Liver (tissue), 9 donors: ENCODE measurements around the gene SELENOO. TPM values are rescaled to one million over a fixed set of nuclear protein-coding genes. Genes with fewer than 3 reads are reported as not detected.

Experiments
- DNase-seq: peaks from one replicate; pipeline ENCODE4 v3.0.0-alpha.2; 2017; ENCODE audit warnings: low spot score
- H3K27ac ChIP-seq, 2 donors: one replicate each; pipeline ENCODE4 v1.7.0; 2013; ENCODE audit warnings: inconsistent platforms in 2 of 2, low read length in 2 of 2, control low read depth in 1 of 2, low read depth in 1 of 2, mild to moderate bottlenecking in 1 of 2
- H3K27me3 ChIP-seq, 4 donors: one replicate each; pipeline versions ENCODE4 v1.6.1 to v1.7.0; 2013; ENCODE audit warnings: low read length in 3 of 4, inconsistent platforms in 1 of 4, mild to moderate bottlenecking in 1 of 4, moderate library complexity in 1 of 4; ENCODE audit not compliant: control insufficient read depth in 4 of 4, insufficient read depth in 4 of 4
- H3K36me3 ChIP-seq, 4 donors: one replicate each; pipeline versions ENCODE4 v1.6.1 to v1.7.0; 2013; ENCODE audit warnings: low read length in 3 of 4, mild to moderate bottlenecking in 3 of 4, low read depth in 1 of 4, moderate library complexity in 1 of 4; ENCODE audit not compliant: control insufficient read depth in 4 of 4, insufficient read depth in 3 of 4
- H3K4me1 ChIP-seq, 4 donors: one replicate each; pipeline versions ENCODE4 v1.6.1 to v1.7.0; 2013; ENCODE audit warnings: low read length in 3 of 4, mild to moderate bottlenecking in 3 of 4, moderate library complexity in 1 of 4; ENCODE audit not compliant: control insufficient read depth in 4 of 4, insufficient read depth in 4 of 4
- H3K4me3 ChIP-seq, 3 donors: one replicate each; pipeline versions ENCODE4 v1.6.1 to v1.7.0; 2013; ENCODE audit warnings: low read length in 3 of 3, control low read depth in 1 of 3, low read depth in 1 of 3, mild to moderate bottlenecking in 1 of 3
- H3K9ac ChIP-seq, 2 donors: one replicate each; pipeline ENCODE4 v1.7.0; 2013; ENCODE audit warnings: low read length in 2 of 2, mild to moderate bottlenecking in 2 of 2, moderate library complexity in 2 of 2, control low read depth in 1 of 2, low read depth in 1 of 2
- H3K9me3 ChIP-seq, 4 donors: one replicate each; pipeline versions ENCODE4 v1.6.1 to v1.7.0; 2013; ENCODE audit warnings: low read length in 3 of 4; ENCODE audit not compliant: control insufficient read depth in 4 of 4
- EGR1 ChIP-seq, 2 donors: IDR thresholded peaks; 2 replicates each; pipeline ENCODE4 v1.6.1; 2016 to 2018; ENCODE audit warnings: antibody characterized with exemption in 2 of 2, low read depth in 2 of 2
- FOXA1 ChIP-seq: IDR thresholded peaks from 2 replicates; pipeline ENCODE4 v1.6.1; 2016; ENCODE audit warnings: antibody characterized with exemption
- FOXA2 ChIP-seq: IDR thresholded peaks from 2 replicates; pipeline ENCODE4 v1.6.1; 2016; ENCODE audit warnings: antibody characterized with exemption
- GABPA ChIP-seq, 2 donors: IDR thresholded peaks in 1 of 2; conservative IDR thresholded peaks in 1 of 2; 2 replicates each; pipeline ENCODE4 v1.6.1; 2016; ENCODE audit warnings: antibody characterized with exemption in 2 of 2, mild to moderate bottlenecking in 1 of 2, moderate library complexity in 1 of 2
- HNF4A ChIP-seq, 2 donors: conservative IDR thresholded peaks; 2 replicates each; pipeline ENCODE4 v1.6.1; 2016; ENCODE audit warnings: antibody characterized with exemption in 2 of 2, mild to moderate bottlenecking in 2 of 2
- HNF4G ChIP-seq: IDR thresholded peaks from 2 replicates; pipeline ENCODE4 v1.6.1; 2016; ENCODE audit warnings: antibody characterized with exemption
- JUND ChIP-seq, 2 donors: IDR thresholded peaks; 2 replicates each; pipeline ENCODE4 v1.6.1; 2016; ENCODE audit warnings: antibody characterized with exemption in 2 of 2
- NR2F2 ChIP-seq: IDR thresholded peaks from 2 replicates; pipeline ENCODE4 v1.6.1; 2016; ENCODE audit warnings: antibody characterized with exemption
- RAD21 ChIP-seq, 2 donors: IDR thresholded peaks; 2 replicates each; pipeline ENCODE4 v1.6.1; 2016; ENCODE audit warnings: antibody characterized with exemption in 2 of 2, mild to moderate bottlenecking in 2 of 2
- RXRA ChIP-seq, 2 donors: IDR thresholded peaks; 2 replicates each; pipeline ENCODE4 v1.6.1; 2017 to 2018; ENCODE audit warnings: antibody characterized with exemption in 2 of 2, mild to moderate bottlenecking in 1 of 2
- SP1 ChIP-seq: IDR thresholded peaks from 2 replicates; pipeline ENCODE4 v1.6.1; 2018; ENCODE audit warnings: antibody characterized with exemption, mild to moderate bottlenecking
- TAF1 ChIP-seq: conservative IDR thresholded peaks from 2 replicates; pipeline ENCODE4 v1.6.1; 2016; ENCODE audit warnings: antibody characterized with exemption, mild to moderate bottlenecking
- YY1 ChIP-seq: IDR thresholded peaks from 2 replicates; pipeline ENCODE4 v1.6.1; 2016; ENCODE audit warnings: antibody characterized with exemption, mild to moderate bottlenecking
- whole genome bisulfite sequencing: extraction: QIAGEN DNeasy Blood & Tissue Kit; methylation state at CpG from one replicate; pipeline ENCODE4 v1.1.7; 2013; 5-methylcytosine and 5-hydroxymethylcytosine counted together
- polyA plus RNA-seq, 2 donors: library from polyadenylated mRNA; stranded (reverse) in 1 of 2; unstranded in 1 of 2; fragments of 200-250 nt in 1 of 2; fragments of >200 nt in 1 of 2; fragmentation: Nextera tagmentation in 1 of 2; extraction: Ambion mirVana in 1 of 2; gene quantifications; one replicate each; pipeline versions ENCODE4 v1.2.1 to v1.2.3, GENCODE V29; 2013 to 2015
- total RNA-seq, 2 donors: library from RNA; depleted of rRNA; stranded (reverse); fragments of >200 nt; gene quantifications; one replicate each; pipeline ENCODE4 v1.2.3, GENCODE V29; 2014
- TF ChIP-seq, protein P1 (sequence below): fragments of 150-350 bp; IDR thresholded peaks from 2 replicates; pipeline ENCODE4 v1.5.1; 2017; ENCODE audit warnings: improper control_type of control experiment, low read depth, low read length; ENCODE audit not compliant: missing input control
- TF ChIP-seq, protein P2 (sequence below): IDR thresholded peaks from 2 replicates; pipeline ENCODE4 v1.6.1; 2016; ENCODE audit warnings: antibody characterized with exemption
- TF ChIP-seq, protein P3 (sequence below): IDR thresholded peaks from 2 replicates; pipeline ENCODE4 v1.6.1; 2016; ENCODE audit warnings: antibody characterized with exemption
- TF ChIP-seq, protein P4 (sequence below): IDR thresholded peaks from 2 replicates; pipeline ENCODE4 v1.6.1; 2016; ENCODE audit warnings: antibody characterized with exemption
- TF ChIP-seq, protein P5 (sequence below): IDR thresholded peaks from 2 replicates; pipeline ENCODE4 v1.6.1; 2016; ENCODE audit warnings: antibody characterized with exemption, mild to moderate bottlenecking
- donor health status: healthy.
- donor health status: healthy.
- donor health status: healthy.
- donor health status: healthy.
- donor health status: healthy.

SELENOO gene
- total and polyA plus RNA-seq, 4 donors, result 16.4 to 59.2 (median 42.2) TPM

DNA sequence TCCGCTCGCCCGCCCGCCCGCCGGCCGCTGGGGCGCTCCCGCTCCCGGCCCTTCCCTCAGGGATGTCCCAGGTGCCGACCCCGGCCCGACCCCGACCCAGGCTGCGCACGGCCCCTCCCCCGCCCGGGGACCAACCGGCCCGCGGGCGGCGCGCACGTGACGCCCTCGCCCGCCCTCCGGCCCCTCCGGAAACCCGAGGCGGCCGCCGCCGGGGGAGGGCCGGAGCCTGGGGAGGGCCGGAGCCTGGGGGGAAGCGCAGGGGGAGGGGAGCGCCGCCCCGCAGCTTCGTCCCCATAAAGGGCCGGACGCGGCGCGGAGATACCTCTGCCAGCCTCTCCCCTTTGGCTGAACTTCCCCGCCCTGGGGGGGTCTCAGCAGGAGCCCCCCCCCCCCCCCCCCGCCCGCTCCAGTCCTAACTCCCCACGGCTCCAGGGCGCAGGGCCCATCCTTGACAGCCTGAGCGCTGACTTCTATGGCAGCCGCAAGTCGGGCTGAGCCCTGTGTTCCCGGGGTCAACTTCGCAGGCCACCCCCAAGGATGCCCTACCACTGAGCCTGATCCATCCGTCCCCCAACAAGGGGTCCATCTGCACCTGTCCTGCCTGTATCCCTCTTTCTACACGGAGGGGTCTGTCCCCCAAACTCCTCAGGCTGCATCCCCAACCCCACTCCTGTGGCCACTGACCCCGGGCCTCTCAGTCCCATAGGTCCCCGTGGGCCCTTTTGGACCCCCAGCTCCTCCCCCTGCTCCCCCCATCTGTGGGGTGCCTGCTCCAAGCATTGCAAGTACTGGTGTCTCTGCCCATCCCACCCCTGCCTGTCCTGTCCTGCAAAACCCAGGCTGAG lies 61.0 kb downstream of the SELENOO start, which contains the start of gene MAPK12:
MAPK12 (minus strand) TSS at position 69 of the 845 bp plus-strand sequence. CDS start 174 bp downstream, outside the sequence.
- Histone ChIP-seq H3K4me1 (peaks cover 16 to 35% (median 29%) of the 10 kb centered on the region in 4 donors), H3K9ac (no peak within 1 kb of the TSS), H3K27me3 (no peaks in the 10 kb centered on the region), H3K27ac (no peak within 1 kb of the TSS), H3K36me3 (no peaks in the 10 kb centered on the region), H3K4me3 (peak within 1 kb of the TSS in 1 of 3 donors; percentile 59), H3K9me3 (no peaks in the 10 kb centered on the region)
- no peak for DNase-seq
- WGBS, result 4% methylated on average over 61 of the region's 61 CpGs
- TF ChIP-seq FOXA2 (no peak), NR2F2 (no peak)
- TF ChIP-seq, protein P1, sequence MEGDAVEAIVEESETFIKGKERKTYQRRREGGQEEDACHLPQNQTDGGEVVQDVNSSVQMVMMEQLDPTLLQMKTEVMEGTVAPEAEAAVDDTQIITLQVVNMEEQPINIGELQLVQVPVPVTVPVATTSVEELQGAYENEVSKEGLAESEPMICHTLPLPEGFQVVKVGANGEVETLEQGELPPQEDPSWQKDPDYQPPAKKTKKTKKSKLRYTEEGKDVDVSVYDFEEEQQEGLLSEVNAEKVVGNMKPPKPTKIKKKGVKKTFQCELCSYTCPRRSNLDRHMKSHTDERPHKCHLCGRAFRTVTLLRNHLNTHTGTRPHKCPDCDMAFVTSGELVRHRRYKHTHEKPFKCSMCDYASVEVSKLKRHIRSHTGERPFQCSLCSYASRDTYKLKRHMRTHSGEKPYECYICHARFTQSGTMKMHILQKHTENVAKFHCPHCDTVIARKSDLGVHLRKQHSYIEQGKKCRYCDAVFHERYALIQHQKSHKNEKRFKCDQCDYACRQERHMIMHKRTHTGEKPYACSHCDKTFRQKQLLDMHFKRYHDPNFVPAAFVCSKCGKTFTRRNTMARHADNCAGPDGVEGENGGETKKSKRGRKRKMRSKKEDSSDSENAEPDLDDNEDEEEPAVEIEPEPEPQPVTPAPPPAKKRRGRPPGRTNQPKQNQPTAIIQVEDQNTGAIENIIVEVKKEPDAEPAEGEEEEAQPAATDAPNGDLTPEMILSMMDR, result no peak
- TF ChIP-seq, protein P2, sequence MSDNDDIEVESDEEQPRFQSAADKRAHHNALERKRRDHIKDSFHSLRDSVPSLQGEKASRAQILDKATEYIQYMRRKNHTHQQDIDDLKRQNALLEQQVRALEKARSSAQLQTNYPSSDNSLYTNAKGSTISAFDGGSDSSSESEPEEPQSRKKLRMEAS, result no peak

DNA sequence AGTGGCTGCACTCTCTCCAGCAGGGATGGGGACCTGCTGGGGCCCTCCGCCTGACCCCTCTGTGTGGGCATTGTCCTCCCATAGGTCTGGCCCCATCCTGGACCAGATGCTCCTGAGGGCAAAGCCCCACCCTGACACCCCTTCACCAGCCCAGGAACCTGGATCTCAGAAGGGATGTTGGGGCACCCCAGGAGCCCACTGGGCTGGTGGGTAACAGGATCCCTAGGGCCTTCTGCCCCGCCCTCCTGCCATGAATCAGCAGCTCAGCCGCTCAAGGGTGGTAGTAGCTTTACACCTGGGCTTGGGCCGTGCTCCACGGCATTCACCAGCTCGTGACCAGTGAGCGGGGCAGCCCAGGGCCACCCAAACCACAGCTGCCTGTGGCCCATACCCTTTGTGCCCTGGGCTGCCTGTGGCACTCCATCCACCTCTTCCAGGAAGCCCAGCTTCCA lies 61.7 kb downstream of the SELENOO start:
- WGBS, result 73% methylated on average over 7 of the region's 7 CpGs
- no peaks in the 10 kb centered on the region for H3K27me3 ChIP-seq
- H3K27ac ChIP-seq, result no peak overlapping the region
- no peak for DNase-seq
- H3K36me3 ChIP-seq, result no peaks in the 10 kb centered on the region
- no peak overlapping the region for H3K4me3 ChIP-seq
- H3K9me3 ChIP-seq, result no peaks in the 10 kb centered on the region
- H3K4me1 ChIP-seq, result peaks cover 15 to 35% (median 29%) of the 10 kb centered on the region in 4 donors
- TF ChIP-seq, protein P3, sequence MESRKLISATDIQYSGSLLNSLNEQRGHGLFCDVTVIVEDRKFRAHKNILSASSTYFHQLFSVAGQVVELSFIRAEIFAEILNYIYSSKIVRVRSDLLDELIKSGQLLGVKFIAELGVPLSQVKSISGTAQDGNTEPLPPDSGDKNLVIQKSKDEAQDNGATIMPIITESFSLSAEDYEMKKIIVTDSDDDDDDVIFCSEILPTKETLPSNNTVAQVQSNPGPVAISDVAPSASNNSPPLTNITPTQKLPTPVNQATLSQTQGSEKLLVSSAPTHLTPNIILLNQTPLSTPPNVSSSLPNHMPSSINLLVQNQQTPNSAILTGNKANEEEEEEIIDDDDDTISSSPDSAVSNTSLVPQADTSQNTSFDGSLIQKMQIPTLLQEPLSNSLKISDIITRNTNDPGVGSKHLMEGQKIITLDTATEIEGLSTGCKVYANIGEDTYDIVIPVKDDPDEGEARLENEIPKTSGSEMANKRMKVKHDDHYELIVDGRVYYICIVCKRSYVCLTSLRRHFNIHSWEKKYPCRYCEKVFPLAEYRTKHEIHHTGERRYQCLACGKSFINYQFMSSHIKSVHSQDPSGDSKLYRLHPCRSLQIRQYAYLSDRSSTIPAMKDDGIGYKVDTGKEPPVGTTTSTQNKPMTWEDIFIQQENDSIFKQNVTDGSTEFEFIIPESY, result no peak
- no peak for TF ChIP-seq HNF4A (conservative IDR thresholded peaks at IDR 0.05)
- TF ChIP-seq HNF4G, result no peak
- no peak for TF ChIP-seq FOXA2
- TF ChIP-seq, protein P4, sequence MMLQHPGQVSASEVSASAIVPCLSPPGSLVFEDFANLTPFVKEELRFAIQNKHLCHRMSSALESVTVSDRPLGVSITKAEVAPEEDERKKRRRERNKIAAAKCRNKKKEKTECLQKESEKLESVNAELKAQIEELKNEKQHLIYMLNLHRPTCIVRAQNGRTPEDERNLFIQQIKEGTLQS, result no peak
- TF ChIP-seq RXRA (IDR thresholded peaks at IDR 0.05), result no peak
- TF ChIP-seq, protein P1, result no peak
- no peak for TF ChIP-seq SP1
- no peak for TF ChIP-seq EGR1 (IDR thresholded peaks at IDR 0.05; ENCODE audit: low read depth in 2 of 2)
- no peak for TF ChIP-seq YY1
- TF ChIP-seq, protein P2, result no peak
- TF ChIP-seq FOXA1, result no peak
- no peak for TF ChIP-seq RAD21 (IDR thresholded peaks at IDR 0.05)
- TF ChIP-seq, protein P5, sequence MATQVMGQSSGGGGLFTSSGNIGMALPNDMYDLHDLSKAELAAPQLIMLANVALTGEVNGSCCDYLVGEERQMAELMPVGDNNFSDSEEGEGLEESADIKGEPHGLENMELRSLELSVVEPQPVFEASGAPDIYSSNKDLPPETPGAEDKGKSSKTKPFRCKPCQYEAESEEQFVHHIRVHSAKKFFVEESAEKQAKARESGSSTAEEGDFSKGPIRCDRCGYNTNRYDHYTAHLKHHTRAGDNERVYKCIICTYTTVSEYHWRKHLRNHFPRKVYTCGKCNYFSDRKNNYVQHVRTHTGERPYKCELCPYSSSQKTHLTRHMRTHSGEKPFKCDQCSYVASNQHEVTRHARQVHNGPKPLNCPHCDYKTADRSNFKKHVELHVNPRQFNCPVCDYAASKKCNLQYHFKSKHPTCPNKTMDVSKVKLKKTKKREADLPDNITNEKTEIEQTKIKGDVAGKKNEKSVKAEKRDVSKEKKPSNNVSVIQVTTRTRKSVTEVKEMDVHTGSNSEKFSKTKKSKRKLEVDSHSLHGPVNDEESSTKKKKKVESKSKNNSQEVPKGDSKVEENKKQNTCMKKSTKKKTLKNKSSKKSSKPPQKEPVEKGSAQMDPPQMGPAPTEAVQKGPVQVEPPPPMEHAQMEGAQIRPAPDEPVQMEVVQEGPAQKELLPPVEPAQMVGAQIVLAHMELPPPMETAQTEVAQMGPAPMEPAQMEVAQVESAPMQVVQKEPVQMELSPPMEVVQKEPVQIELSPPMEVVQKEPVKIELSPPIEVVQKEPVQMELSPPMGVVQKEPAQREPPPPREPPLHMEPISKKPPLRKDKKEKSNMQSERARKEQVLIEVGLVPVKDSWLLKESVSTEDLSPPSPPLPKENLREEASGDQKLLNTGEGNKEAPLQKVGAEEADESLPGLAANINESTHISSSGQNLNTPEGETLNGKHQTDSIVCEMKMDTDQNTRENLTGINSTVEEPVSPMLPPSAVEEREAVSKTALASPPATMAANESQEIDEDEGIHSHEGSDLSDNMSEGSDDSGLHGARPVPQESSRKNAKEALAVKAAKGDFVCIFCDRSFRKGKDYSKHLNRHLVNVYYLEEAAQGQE, result no peak
- TF ChIP-seq JUND (IDR thresholded peaks at IDR 0.05), result no peak
- TF ChIP-seq GABPA (IDR thresholded peaks at IDR 0.05 in 1 of 2, conservative IDR thresholded peaks at IDR 0.05 in 1 of 2), result no peak
- TF ChIP-seq NR2F2, result no peak
- no peak for TF ChIP-seq TAF1
- no peak overlapping the region for H3K9ac ChIP-seq
